ENCODE data around the gene SSR1.

DNA sequence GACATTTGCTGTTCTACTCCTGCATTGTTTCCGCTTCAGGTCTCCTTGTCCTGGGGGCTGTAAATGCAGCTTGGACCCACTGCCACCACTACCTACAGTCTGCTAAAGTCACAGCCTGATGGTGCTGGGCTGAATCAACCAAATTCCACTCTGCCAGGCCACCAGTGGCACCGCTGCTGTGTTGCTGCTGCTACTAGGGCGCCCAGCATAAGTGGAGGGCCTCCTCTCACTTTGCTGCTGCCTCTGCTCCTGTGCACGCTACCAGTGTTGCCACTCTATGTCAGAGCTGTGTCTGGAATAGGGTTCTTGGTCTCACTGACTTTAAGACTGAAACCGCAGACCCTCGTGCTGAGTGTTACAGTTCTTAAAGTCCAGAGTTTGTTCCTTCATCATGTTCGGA, 1.4 kb upstream of the SSR1 start:
- TF ChIP-seq CTCF (conservative IDR thresholded peaks at IDR 0.05; ENCODE audit: low read depth in 2 of 2) (no peak), POLR2AphosphoS5 (IDR thresholded peaks at IDR 0.05; ENCODE audit: low read depth) (no peak), EZH2 (IDR thresholded peaks at IDR 0.05; ENCODE audit: low read depth, unreplicated experiment) (no peak), EZH2phosphoT487 (IDR thresholded peaks at IDR 0.05; ENCODE audit: unreplicated experiment) (no peak), JUNB (IDR thresholded peaks at IDR 0.05; ENCODE audit: unreplicated experiment) (no peak), CREB1 (CRISPR knock-in tag; IDR thresholded peaks at IDR 0.05; ENCODE audit: low read depth) (no peak), ETS1 (IDR thresholded peaks at IDR 0.05) (no peak), STAT1 (IDR thresholded peaks at IDR 0.05; ENCODE audit: unreplicated experiment) (no peak), ZNF114 (CRISPR knock-in tag; IDR thresholded peaks at IDR 0.05) (no peak), NANOG (IDR thresholded peaks at IDR 0.05; ENCODE audit: borderline replicate concordance) (no peak), ZNF331 (CRISPR knock-in tag; IDR thresholded peaks at IDR 0.05; ENCODE audit: low read depth) (no peak)
- TF ChIP-seq, protein P1, sequence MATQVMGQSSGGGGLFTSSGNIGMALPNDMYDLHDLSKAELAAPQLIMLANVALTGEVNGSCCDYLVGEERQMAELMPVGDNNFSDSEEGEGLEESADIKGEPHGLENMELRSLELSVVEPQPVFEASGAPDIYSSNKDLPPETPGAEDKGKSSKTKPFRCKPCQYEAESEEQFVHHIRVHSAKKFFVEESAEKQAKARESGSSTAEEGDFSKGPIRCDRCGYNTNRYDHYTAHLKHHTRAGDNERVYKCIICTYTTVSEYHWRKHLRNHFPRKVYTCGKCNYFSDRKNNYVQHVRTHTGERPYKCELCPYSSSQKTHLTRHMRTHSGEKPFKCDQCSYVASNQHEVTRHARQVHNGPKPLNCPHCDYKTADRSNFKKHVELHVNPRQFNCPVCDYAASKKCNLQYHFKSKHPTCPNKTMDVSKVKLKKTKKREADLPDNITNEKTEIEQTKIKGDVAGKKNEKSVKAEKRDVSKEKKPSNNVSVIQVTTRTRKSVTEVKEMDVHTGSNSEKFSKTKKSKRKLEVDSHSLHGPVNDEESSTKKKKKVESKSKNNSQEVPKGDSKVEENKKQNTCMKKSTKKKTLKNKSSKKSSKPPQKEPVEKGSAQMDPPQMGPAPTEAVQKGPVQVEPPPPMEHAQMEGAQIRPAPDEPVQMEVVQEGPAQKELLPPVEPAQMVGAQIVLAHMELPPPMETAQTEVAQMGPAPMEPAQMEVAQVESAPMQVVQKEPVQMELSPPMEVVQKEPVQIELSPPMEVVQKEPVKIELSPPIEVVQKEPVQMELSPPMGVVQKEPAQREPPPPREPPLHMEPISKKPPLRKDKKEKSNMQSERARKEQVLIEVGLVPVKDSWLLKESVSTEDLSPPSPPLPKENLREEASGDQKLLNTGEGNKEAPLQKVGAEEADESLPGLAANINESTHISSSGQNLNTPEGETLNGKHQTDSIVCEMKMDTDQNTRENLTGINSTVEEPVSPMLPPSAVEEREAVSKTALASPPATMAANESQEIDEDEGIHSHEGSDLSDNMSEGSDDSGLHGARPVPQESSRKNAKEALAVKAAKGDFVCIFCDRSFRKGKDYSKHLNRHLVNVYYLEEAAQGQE (IDR thresholded peaks at IDR 0.05; ENCODE audit: unreplicated experiment) = no peak
